GM18499 (cell line): ENCODE data around the gene C19orf25.
"Not testable (repeated sequence)": the region's sequence is repeated elsewhere in the genome, so short reads cannot be mapped to it uniquely, and the experiment has no call there.

Experiments
- ATAC-seq: cut with Tn5 transposase; IDR thresholded peaks from one replicate; pipeline ENCODE4 v1.9.1; 2021; ENCODE audit warnings: moderate number of reproducible peaks; ENCODE audit not compliant: insufficient read depth, unreplicated experiment

C19orf25 gene

DNA sequence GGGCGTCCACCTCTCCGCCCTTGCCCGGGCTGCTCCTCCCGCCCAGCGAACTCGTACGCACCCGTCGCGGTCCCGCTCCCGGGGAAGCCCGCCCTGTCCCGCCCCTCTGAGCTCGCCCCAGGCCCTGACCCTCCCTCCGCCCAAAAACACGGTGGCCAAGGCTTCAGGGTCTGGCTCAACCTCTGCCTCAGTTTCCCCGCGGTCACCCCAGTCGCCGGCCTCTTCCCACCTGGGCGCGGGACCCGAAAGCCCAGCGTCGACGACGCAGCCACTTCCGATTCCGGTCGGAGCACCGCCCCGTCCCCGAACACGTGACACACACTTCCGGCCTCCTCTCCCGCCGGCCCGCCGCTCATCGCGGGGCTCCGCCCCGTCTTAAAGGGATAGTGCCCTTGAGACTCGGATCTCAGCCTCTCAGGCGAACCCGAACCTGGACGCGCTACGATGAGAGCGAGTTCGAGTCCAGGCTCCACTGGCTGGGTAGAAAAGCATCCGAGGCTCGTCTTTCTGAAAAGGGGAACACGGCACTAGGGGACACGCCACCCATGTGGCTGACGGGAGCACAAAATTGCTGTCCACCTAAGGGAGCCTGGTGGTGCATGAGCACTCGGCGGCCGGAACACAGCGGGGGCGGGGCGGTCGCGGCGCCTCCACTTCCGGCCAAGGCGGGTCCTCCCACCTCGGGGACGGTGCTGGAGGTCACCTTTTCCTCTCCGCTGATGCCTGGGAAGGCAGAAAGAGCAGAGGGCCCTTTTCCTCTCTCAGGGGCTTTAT, at the start of gene C19orf25:
Gene C19orf25 (minus strand): TSS at position 282 of the 774 bp plus-strand sequence. CDS start 312 bp downstream, outside the sequence.
- ATAC-seq: peak; percentile 71

DNA sequence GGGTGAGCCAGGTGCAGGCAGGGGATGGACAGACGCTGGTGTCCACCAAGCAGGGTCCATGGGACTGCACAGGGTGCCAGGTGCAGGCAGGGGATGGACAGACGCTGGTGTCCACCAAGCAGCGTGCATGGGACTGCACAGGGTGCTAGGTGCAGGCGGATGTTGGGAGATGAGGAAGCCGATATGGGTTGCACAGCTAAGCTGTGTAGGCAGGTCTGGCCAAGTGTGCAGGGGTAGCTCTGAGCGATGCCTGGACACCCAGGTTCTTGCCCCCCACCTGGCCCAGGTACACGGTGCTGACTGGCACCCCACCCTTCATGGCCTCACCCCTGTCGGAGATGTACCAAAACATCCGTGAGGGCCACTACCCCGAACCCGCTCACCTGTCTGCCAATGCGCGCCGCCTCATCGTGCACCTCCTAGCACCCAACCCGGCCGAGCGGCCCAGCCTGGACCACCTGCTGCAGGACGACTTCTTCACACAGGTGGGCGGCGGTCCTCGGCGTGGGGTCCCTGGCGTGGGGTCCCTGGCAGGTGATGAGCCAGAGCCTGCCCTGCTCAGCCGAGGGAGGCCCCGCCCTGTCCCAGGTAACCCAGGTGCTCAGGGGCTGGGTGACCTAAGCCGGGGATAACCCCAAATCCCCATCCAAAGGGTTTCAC, 48.8 kb upstream of the C19orf25 start:
- ATAC-seq: no peak

DNA sequence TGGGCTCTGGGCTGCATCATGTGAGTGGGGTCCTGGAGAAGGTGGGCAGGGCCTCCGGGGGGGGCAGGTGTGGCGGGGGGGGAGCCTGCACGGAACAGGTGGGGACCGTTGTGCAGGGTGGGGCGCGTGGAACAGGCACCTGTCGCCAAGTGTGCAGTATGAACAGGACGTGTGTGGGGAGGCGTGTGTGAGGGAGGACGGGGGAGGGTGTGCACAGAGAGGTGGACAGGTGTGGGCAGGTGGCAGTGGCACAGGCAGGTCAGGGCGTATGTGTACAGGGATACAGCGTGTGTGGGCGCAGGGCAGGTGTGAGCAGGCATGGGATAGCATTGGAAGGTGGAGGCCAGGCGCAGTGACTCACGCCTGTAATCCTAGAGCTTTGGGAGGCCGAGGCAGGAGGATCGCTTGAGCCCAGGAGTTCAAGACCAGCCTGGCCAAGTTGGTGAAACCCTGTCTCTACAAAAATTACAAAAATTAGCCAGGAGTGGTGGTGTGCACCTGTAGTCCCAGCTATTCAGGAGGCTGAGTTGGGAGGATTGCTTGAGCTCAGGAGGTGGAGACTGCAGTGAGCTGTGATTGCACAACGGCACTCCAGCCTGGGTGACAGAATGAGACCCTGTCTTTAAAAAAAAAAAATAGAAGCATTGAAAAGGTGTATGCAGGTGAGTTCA, 48.1 kb upstream of the C19orf25 start:
- no peak for ATAC-seq

DNA sequence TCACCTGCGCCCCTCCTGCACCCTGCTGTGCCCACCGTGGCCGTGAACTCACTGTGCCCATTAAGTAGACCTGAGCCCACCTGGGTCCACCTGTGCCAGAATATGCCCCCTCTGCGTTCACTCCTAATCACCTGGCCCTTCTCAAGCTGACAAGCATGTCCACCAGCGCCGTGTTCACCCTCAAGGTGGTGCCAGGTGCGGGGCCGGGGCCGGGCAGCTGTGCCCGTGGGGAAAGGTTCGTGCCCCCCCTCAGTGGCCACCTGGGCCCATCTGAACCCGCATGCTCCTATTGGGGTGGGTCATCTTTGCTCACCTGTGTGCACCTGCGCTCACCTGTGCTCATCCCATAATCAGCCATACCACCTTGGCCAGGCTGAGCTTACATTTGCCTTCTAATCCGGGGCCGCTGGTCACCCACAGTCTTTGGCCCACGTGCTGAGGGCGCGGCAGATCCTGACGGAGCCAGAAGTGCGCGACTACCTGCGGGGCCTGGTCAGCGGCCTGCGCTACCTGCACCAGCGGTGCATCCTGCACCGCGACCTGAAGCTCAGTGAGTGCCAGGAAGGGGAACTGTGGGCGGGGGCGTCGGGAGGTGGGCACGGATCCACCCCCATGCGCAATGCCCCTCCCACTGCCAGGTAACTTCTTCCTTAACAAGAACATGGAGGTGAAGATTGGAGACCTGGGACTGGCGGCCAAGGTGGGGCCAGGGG, 47.2 kb upstream of the C19orf25 start:
- ATAC-seq: no peak

DNA sequence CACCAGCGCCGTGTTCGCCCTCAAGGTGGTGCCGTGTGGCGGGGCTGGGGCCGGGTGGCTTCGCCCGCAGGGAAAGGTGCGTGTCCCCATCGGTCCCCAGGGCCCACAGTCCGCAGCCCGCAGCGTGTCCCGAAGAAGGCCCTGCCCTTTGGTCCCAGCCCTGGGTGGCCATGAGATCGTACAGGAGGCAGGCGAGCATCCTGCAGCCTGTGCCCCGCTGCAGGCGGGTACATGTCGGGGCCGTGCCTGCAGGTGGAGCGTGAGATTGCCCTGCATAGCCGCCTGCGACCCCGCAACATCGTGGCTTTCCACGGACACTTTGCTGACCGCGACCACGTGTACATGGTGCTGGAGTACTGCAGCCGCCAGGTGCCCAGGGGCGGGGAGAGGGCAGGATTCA, 46.3 kb upstream of the C19orf25 start:
- no peak for ATAC-seq

DNA sequence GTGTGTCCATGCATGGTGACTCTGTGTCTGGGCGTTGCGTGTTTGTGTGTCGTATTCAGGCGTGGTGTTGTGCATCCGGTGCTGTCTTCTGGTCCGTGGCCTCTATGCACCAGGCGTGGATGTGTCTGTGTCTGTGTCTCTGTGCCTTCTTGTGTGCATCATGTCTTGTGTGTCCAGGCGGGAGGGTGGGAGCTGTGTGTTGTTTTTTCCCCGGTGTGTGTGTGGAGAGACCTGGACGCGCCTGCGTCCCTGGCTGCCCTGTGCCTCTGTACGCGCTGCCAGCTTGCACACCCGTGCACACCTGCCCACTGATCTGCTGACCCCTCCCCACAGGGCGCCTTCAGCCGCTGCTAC, 45.9 kb upstream of the C19orf25 start:
- ATAC-seq: no peak

DNA sequence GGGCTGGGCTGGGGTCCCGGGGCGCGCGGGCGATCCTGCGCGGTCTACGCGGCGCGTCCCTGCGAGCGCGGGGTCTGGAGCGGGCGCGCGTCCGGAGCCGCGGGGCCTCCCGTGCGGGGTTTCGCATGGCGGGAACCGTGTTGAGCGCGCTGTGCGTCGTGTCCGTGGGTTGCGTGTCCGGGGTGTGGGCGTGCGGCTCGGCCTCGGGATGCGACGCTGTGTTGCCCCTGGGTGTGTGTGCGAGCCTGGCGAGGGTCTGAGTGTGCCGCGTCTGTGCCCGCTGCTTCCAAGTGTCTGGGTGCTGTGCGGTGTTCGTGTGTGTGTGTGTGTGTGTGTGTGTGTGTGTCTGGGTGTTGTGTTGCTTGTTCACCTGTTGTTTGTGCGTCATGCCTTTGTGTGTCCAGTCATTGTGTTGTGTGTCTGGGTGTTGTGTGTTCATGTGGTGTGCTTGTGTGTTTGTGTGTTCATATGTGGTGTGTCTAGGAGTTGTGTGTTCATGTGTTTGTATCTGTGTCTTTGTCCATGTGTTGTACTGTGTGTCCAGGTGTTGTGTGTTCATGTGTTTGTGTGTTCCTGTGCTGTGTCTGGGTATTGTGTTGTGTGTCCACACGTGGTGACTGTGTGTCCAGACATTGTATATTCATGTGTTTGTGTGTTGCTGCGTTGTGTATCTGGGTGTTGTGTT, 45.4 kb upstream of the C19orf25 start:
- no peak for ATAC-seq

DNA sequence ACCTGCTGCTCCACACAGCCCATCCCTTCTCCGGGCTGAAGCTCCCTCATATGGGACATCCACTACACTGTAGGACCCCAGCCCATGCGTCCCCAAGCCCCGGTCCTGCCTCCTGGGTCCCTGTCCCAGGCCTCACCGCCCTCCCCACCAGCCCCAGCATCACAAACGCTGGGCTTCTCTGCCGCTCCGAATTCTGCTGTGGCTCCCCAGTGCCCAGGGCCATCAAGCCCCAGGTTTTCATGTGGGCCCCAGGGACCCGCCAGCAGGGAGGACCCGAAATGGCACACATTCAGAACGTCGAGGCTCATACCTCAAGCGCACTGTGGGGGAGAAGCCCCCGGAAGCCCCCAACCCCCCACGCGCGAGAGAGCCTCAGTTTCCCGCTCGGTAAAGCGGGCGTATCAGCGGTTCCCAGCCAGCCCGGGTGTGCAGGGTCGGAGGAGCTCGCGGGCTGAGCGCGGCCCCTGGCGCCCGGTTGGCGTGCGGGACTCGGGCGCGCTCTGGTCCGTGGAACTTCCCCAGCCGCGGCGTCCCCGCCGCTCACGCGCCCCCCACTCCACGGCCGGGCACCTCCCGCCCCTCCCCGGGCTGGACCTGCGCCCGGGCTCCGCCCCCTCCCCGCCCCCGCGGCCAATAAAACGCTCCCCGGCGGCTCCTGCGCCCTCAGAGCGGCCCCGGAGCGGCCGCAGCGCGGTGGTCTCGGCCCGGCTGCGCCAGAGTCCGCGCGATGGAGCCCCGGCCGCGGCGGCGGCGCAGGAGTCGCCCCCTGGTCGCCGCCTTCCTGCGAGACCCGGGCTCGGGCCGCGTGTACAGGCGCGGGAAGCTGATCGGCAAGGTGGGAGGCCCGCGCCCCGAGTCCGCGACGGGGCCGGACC, 44.6 kb upstream of the C19orf25 start, which contains the start of gene PLK5:
Gene PLK5 (plus strand): TSS at position 666 of the 875 bp plus-strand sequence. CDS start 2,920 bp downstream, outside the sequence.
- no peak for ATAC-seq

DNA sequence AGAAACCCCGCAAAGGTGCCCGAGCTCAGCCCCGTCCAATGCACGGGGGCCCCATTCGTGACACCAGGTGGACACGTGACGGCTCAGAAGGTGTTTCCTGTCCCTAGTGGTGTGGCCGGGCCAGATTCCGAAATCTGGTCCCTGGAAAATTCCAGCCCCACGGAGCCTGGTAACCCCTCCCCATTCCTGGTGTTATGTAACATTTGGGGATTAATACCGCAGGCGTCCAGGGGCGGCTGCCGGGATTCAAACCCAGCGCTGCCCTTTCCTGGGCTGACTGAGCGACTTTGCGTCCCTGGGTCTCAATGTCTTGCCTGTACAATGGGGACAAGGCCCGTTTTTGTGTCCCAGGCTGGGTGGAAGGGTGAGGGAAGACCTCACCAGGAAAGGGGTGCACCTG, 43.8 kb upstream of the C19orf25 start:
- no peak for ATAC-seq

DNA sequence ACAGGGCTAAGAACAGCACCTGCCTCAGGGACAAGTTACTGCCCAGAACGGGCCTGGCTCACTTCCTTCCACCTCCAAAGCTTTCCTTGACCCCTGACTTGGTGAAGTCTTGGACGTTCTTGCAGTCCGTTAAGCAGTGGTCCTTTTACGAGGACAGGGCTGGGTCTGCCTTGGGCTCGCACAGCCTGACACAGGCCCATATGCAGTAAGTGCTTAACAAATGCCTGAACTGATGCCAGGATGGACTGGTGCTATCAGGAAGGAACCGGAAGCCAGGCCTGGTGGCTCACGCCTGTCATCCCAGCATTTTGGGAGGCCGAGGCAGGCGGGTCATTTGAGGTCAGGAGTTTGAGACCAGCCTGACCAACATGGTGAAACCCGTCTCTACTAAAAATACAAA, 43.0 kb upstream of the C19orf25 start:
- ATAC-seq: no peak

DNA sequence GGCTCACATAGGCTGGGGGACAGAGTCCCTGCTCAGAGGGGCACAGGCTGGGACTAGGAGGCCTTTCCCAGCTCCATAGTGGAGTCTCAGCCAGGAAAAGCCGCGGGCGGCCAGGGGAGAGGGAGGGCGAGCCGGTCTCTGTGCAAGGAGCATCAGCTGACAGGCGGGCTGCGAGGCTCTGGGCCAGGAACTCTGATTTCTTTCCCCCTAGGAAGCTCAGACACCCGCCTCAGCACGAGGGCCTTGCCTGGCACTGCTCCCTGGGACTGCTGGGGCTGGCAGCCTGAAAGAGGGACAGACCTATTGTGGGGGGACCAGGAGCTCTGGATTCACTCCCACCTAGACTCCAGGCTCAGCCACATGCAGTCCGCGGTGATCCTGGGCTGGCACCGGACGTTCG, 42.6 kb upstream of the C19orf25 start:
- ATAC-seq: no peak

DNA sequence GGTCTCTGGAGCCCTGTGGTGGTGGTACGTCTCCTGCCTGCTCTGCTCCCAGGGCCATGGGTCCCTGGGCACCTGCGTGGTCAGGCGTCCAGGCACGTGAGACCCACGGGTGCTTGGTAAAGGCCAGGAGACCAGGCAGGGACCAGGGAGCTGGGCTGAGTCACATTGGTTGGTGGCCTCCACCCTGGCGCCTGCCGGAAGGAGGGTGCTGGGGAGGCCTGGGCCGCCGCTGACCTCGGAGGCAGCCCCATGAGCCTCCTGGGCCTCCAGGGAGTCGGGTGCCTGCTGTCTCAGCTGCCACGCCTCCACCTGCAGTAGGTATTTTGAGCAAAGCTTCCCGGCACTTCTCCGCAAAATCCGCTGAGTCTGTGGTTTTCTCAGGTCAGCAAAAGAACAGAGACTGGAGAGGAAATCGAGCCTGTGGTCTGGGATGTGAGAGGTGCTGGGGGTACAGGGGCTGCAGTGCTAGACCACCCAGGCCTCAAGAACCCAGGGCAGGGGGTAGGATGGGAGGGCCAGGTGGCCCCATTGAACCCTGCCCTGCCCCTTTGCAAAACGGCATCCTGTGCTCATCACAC, 41.3 kb upstream of the C19orf25 start:
- no peak for ATAC-seq

DNA sequence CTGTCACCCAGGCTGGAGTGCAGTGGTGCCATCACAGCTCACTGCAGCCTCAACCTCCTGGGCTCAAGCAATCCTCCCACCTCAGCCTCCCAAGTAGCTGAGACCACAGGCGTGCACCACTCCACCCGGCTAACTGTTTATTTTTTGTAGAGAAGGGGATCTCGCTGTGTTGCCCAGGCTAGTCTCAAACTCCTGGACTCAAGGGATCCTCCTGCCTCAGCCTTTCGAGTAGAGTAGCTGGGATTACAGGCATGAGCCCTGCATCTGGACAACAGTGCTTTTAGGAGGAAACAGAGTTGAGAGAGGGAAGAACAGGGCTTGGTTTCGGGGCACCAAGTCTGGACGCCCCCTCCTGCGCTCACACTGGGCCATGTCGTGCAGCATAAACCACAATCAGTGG, 40.8 kb upstream of the C19orf25 start:
- ATAC-seq: not testable (repeated sequence)

DNA sequence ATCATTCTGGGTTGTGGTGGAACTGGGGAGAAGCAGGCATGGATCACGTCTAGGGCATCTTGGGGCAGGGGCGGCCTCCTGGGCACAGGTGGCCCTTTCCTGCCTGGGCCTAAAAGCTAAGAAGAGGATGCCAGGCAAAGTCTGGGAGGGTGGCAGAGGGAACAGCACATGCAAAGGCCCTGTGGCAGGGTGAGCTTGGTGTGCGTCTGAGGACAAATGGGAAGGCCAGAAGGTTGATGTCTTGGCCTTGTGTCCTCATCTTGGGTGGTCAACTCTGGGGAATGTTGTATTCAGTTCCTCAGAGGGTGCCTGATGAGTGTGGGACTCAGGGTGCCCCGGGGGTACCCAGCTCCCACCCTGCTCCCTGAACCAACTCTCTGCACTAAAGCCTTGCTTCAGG, 39.5 kb upstream of the C19orf25 start:
- no peak for ATAC-seq

DNA sequence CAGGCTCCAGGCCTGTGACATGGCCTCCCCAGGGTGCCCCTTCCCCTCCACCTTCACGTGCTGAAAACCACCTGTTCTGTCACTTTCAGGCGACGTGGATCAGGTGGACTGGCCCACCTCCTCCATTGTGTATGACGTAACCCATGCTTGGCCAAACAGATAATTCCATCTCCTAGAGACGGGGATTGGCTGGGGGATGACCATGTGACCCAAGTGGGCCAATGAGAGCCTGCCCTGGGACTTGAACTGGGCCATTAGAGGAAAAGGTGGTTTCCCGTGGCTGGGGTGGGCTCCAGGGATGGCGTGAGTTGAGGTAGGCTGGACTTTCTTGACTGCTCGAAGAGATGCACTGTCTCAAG, 37.4 kb upstream of the C19orf25 start:
- ATAC-seq: no peak

DNA sequence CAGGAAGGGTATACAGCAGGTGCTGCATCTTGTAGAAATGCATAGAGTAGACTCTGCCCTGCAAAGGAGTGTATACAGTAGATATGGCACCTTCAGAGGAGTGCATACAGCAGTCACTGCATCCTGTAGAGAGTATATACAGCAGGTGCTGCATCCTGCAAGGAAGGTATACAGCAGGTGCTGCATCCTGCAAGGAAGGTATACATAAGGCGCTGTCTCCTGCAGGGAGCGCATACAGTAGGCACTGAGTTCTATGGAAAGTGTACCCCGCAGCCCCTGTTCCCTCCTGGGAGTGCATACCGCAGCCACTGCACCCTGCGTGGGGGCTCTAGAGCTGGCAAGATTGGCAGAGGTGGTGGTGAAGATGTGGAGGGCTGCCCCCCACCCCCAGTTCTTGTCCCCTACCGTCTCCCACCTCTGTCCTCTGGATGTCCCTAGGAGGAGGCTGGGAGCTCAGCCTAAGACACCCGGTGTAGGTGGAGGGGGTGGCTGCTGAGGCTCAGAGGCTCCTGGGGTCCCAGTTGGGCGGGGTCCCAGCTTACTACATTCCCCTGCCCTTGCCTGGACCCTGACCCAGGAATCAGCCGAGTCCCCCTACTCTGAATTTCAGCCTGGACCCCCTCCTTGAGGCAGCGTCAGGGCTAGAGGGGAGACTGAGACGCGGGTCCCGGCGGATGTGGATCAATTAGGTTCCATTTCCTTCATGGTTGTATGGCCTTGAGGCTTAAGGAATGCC, 36.1 kb upstream of the C19orf25 start:
- ATAC-seq: no peak

DNA sequence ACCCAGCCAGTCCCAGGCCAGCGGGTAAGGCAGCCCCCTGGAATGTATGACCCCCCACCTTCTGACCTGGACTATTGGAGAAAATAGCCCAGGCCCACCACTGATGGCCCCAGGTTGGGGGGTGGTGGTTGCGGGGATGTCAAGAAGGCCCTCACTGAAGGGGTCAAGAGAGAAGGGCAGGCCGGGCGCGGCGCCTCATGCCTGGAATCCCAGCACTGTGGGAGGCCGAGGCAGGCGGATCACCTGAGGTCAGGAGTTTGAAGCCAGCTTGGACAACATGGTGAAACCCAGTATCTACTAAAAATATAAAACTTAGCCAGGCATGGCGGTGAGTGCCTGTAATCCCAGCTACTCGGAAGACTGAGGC, 35.3 kb upstream of the C19orf25 start:
- ATAC-seq: no peak

DNA sequence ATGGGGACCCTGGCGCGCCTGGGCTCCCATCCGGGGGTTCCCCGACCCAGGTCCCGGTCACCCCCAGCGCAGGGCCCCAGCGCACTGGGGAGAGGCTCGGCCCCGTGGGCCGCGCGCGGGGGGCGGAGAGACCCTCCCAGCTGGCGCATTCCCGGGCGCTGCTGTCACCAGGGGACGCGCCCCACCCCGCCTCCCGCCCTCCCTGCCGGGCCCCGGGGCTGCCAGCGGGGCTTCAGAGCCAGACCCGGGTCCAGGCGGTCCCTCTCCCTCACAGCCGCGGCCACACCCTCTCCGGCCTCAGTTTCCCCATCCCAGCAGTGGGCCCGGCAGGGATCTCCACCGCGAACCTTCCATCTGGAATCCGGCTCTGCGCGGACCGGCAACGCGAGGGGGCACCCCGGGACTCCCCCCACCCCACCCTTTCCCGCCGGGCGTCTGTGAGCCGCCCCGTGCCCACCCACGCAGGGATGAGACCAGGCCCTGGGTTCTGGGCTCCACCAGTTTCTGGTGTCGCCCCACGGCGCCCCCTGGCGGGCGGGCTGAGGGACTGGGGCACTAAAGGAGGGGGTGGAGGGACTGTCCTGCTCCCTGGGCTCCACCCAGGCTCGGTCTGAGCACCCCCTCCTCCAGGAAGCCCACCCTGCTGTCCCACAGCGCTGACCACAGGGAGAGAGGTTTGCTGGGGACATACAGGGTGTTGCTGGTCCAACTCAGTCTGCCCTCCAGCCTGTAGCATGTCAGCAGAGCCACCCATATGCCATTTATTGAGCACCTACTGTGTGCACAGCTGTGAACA, 34.7 kb upstream of the C19orf25 start:
- no peak for ATAC-seq
